ENCODE results near the gene STAB1. TPM values are rescaled to one million over a fixed set of nuclear protein-coding genes. Genes with fewer than 3 reads are reported as not detected.

STAB1 gene
- total RNA-seq, 1 donor from 2014 or later, result 74.7 TPM

DNA sequence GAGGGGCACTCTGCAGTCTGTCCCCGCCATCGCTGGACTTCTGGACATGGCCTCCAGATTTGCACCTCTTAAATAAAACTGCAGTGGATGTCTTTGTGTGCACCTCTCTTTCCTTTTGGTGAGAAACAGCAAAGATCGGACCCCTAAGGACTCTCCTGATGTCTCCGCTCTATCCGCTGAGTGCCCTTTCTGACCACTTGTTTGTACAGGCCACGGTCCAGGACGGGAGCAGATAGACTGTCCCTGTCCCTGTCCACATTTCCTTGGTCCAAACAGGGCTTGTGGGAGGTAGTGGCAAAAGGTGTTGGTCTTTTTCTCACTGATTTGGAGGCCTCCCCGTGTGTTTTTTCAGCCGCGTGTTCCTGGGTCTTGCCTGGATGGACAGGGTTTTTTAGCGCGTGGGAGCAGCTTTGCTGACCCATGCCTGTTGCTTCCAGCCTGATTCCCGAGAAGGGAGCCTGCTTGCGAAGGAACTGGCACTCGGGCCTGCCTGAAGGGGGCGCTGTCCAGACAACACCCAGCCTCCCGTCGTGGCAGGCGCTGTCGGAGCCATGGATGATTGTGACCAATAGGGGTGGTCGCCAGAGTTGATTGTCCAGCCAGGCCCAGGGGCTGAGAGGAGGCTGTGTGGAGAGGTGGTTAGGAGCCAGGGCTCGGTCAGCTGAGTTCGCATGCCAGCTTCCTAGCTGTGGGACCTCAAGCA, 13.2 kb upstream of the STAB1 start:
- ATAC-seq (ENCODE audit: poor library complexity) (no peak), DNase-seq (no peak)
- intact Hi-C loops (cut with DNase I), result loop anchor here (5.0 kb wide), 1 partner anchor 55 kb away; the partner anchor contains the start of gene UQCC5

DNA sequence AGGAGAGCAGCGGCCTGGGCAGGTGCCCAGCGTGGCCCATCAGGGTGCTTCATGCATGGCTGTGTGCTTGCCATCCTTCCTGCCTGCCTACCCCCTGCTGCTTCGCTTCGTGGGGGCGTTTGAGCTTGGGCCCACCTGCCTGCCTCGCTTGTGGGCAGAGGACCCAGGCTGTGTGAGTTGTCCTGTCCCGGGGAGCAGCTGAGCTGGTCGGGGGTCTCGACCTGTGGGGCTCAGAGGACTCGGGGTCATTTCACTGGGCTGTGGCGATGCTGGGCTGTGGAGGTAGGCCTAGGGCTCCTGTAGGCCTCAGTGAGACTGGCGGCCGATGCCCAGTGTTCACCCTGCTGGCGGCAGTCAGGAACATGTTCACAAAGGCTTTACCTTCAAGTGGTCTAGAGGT, 12.1 kb upstream of the STAB1 start:
- ATAC-seq (ENCODE audit: poor library complexity) (peak; percentile 3), DNase-seq (no peak)
- intact Hi-C loops (cut with DNase I), result loop anchor here (5.0 kb wide), 1 partner anchor 54 kb away; the partner anchor contains the start of gene UQCC5

DNA sequence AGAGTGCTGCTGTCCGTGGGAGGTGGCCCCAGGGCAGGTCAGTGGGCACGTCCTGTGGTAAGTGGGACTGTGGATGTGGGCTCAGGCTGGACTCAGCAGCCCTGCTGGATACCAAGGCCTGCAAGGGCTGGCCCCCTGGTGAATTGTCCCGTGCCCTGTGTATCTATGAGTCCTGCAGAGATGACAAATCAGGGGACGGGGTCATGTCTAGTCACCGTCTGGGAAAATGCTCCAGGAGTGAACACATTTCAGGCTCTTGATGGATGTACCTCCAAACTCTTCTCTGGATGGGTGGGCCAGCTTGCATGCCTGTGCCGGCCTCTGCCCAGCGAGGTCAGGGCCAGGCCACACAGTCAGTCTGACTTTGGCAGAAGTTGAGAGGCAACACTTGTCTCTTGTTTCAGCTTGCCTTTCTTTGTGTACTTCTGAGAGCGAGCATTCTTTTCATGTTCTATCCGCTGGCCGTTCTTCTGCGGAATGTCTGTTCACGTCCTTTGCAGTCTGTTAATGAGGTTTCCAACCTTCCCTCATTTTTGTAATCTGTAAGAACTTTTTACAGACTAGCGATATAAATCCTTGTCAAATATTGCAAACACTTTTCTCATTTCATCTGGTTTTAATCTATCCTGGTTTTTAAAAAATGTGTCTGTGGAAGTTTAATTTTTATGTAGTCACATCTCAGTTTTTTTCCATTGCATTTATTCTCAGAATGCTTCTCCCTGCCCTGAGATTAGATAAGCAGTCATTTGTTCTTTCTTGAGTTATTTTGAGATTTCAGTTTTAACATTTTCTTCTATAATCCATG, 11.4 kb upstream of the STAB1 start:
- intact Hi-C loops (cut with DNase I), result loop anchor here (5.0 kb wide), 1 partner anchor 54 kb away; the partner anchor contains the start of gene UQCC5
- DNase-seq, result no peak
- peak; percentile 57 for ATAC-seq (ENCODE audit: poor library complexity)

DNA sequence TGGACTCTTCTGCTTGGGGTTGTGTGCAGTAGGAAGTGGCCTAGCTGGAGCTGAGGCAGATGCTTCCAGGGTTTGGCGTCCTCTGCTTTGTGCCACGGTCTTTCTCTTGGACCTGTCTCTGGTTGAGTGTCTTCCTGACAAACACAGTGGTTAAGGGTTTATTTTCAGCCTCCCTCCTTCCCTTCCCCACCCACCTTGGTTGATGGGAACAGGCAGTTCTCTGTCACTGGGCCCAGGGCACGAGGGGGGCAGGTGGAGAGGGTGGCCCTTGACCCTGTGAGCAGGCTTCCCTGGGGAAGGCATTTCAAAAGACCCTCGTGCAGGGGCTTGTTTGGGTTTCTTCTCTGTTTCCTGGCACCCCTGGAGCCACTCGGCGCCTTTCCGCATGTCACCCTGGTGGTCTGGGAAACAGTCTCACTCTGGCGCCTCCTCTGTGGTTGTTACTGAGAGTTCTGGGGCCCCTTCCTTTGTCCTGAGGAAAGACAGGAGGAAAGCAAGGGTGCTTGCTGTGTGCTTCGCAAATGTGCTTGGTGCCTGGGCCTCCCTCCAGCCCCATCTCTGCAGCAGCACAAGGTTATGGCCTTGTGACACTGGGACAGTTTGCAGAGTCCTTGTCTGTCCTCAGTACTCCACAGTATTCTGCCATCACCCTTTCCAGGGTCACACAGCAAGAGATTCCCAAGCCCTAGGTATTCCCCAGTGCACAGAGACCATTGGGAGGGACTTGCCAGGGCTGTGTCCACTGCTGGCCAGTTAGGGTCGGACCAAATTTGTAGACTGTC, 10.3 kb upstream of the STAB1 start:
- ATAC-seq (ENCODE audit: poor library complexity) (peak; percentile 52), DNase-seq (no peak)
- intact Hi-C loops (cut with DNase I), result loop anchor here (5.0 kb wide), 1 partner anchor 52 kb away; the partner anchor contains the start of gene UQCC5

DNA sequence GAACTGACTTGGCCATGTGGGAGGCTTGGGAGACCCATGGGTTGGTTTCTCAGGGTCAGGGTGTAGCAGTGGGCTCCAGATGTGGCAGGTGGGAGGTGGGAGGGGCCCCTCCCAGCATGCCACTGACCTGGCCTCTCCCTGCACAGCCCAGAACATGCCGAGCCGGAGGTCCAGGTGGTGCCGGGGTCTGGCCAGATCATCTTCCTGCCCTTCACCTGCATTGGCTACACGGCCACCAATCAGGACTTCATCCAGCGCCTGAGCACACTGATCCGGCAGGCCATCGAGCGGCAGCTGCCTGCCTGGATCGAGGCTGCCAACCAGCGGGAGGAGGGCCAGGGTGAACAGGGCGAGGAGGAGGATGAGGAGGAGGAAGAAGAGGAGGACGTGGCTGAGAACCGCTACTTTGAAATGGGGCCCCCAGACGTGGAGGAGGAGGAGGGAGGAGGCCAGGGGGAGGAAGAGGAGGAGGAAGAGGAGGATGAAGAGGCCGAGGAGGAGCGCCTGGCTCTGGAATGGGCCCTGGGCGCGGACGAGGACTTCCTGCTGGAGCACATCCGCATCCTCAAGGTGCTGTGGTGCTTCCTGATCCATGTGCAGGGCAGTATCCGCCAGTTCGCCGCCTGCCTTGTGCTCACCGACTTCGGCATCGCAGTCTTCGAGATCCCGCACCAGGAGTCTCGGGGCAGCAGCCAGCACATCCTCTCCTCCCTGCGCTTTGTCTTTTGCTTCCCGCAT, 7.9 kb upstream of the STAB1 start:
- intact Hi-C loops (cut with DNase I), result no loop called here
- DNase-seq (no peak), ATAC-seq (ENCODE audit: poor library complexity) (no peak)

DNA sequence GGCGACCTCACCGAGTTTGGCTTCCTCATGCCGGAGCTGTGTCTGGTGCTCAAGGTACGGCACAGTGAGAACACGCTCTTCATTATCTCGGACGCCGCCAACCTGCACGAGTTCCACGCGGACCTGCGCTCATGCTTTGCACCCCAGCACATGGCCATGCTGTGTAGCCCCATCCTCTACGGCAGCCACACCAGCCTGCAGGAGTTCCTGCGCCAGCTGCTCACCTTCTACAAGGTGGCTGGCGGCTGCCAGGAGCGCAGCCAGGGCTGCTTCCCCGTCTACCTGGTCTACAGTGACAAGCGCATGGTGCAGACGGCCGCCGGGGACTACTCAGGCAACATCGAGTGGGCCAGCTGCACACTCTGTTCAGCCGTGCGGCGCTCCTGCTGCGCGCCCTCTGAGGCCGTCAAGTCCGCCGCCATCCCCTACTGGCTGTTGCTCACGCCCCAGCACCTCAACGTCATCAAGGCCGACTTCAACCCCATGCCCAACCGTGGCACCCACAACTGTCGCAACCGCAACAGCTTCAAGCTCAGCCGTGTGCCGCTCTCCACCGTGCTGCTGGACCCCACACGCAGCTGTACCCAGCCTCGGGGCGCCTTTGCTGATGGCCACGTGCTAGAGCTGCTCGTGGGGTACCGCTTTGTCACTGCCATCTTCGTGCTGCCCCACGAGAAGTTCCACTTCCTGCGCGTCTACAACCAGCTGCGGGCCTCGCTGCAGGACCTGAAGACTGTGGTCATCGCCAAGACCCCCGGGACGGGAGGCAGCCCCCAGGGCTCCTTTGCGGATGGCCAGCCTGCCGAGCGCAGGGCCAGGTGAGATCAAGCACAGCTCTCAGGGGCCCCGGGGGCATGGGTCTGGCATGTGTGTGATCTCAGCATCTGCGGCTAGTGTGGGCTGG, 7.1 kb upstream of the STAB1 start:
- no peak for ATAC-seq (ENCODE audit: poor library complexity)
- intact Hi-C loops (cut with DNase I), result no loop called here

DNA sequence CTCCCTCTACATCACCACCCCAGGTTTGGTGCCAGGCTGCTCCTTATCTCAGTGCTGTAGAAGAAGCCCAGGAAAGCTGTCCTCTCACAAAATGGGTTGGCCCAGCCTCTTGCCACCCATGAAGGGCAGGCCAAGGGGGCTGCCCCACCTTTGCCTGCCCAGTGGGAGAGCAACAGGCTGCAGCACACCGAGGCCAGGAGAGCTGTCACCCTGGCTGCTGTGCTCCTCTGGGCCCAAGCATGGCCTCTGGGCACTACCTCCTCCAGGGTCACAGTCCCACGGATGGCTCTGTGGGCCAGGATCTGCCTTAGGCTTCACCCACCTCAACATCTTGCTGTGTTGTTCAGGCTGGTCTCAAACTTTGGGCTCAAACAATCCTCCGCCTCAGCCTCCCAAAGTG, 6.4 kb upstream of the STAB1 start:
- DNase-seq (no peak), ATAC-seq (ENCODE audit: poor library complexity) (no peak)
- intact Hi-C loops (cut with DNase I), result no loop called here

More for the DNA sequence above, 7.1 kb upstream of the STAB1 start:
- DNase-seq, result no peak

DNA sequence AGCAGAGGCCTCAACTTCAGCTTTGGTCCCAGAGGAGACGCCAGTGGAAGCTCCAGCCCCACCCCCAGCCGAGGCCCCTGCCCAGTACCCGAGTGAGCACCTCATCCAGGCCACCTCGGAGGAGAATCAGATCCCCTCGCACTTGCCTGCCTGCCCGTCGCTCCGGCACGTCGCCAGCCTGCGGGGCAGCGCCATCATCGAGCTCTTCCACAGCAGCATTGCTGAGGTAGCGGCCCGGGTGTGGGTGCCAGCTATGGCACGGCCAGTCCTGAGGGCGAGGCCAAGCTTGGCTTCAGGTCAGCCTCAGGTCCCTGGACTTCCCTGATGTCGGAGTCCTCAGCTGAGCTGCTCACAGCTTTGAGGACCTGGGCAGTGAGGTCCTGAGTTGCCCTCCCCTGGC, 5.7 kb upstream of the STAB1 start:
- intact Hi-C loops (cut with DNase I), result no loop called here
- ATAC-seq (ENCODE audit: poor library complexity) (peak; percentile 30), DNase-seq (no peak)

DNA sequence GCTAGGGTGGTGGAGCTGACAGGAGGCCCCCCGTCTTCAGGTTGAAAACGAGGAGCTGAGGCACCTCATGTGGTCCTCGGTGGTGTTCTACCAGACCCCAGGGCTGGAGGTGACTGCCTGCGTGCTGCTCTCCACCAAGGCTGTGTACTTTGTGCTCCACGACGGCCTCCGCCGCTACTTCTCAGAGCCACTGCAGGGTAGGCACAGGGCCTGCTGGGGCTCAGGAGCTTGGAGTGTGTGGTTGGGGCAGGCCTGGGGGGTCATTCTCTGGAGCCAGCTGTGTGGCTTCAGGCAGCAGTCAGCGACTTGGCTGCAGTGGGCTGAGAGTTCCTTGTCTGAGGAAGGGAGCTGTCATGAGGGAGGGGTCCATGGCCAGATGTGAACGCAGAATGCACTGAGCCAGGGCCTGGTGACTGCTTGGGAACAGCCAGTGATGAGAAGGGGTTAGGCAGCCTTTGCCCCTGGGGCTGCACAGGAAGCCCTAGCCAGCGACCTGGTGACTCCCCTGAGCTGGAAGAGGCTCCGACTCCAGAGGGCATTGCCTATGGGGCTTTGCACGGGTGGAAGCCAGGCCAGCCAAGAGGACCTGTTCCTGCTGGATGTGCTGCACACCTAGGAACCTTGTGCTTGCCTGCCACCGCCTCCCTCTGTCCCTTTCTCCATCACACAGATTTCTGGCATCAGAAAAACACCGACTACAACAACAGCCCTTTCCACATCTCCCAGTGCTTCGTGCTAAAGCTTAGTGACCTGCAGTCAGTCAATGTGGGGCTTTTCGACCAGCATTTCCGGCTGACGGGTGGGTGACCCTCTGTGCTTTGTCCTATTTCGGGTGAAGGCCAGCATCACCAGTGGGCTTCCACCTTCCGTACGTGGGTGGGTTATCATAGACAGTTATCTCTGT, 4.9 kb upstream of the STAB1 start:
- DNase-seq (no peak), ATAC-seq (ENCODE audit: poor library complexity) (no peak)
- intact Hi-C loops (cut with DNase I), result no loop called here

DNA sequence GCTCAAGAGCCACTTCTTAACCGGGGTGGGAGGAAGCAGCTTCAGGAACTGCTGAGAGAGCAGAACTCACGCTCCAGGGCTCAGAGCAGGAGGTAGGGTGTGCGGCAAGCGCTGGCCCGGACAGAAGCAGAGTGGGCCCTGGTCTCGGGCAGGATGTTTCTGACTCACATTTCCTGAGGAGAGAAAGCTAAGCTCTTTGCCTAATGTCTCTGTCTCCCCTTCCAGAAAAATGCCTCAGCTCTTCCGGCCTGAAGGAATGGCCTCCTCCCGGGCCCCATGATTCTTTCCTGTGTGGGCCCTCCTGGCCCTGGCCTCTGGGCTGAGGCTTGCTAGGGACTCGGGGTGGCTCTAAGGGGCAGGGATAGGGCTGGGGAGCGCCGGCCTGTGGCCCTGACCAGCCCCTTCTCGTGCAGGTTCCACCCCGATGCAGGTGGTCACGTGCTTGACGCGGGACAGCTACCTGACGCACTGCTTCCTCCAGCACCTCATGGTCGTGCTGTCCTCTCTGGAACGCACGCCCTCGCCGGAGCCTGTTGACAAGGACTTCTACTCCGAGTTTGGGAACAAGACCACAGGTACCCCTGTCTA, 4.1 kb upstream of the STAB1 start:
- intact Hi-C loops (cut with DNase I), result no loop called here
- DNase-seq, result peak; percentile 71
- peak; percentile 17 for ATAC-seq (ENCODE audit: poor library complexity)

DNA sequence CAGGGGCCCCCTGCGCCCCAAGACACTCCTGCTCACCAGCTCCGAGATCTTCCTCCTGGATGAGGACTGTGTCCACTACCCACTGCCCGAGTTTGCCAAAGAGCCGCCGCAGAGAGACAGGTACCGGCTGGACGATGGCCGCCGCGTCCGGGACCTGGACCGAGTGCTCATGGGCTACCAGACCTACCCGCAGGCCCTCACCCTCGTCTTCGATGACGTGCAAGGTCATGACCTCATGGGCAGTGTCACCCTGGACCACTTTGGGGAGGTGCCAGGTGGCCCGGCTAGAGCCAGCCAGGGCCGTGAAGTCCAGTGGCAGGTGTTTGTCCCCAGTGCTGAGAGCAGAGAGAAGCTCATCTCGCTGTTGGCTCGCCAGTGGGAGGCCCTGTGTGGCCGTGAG, 3.1 kb upstream of the STAB1 start:
- intact Hi-C loops (cut with DNase I), result no loop called here
- DNase-seq, result no peak
- no peak for ATAC-seq (ENCODE audit: poor library complexity)

DNA sequence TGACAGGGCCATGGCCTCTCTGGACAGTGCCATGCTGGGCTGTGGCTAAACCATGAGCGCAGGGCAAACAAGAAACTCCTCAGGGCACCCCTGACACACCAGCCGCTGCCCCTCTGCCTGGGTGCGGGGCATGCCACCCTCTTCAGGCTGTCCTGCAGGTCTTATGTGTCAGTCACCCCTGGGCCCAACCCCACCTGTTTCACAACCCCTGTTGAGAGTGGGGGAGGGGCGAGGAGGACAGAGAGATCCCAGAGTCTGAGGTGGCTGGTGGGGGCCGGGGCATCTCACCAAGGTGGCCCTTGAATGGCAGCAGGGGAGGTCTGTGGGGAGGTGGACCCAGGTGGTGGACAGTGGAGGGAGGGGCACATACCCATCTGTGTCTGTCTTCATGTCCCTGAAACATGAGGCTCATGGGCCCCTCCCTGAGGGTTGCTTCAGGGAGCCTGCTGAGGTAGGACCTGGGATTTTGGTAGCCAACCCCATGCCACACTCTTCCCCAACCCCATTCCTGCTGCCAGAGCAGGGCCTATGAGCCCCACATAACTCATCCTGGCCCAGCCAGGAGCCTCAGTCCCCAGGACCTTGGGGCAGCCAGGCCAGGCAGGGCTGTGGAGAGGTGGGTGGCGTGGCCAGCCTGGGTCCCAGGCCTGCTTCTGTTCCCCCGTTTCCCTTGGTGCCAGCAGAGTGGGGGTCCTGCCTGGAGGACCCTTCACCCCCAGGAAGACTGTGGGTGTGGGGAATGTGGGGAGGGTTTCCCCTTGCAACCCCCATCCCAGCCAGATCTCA, 1.7 kb upstream of the STAB1 start:
- DNase-seq (no peak), ATAC-seq (ENCODE audit: poor library complexity) (no peak)
- intact Hi-C loops (cut with DNase I), result no loop called here

DNA sequence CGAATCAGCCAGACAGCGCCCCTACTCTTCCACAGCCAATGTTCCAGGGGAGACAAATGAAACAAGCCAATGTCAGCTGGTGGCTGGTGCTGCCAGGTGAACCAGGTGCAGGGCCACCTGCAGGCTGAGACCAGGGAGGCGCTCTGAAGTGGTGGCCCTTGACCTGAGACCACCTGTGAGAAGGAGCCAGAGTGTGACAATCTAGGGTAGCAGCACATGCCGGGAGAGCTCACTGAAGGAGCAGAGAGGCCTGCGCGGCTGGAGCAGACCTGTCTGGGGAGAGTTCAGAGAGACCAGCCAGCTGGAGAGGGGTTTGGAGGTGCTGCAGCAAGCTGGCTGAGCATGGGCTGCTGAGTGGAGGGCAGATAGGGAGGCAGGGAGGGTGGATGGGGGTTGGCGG, 693 bp upstream of the STAB1 start:
- no peak for DNase-seq
- no peak for ATAC-seq (ENCODE audit: poor library complexity)
- intact Hi-C loops (cut with DNase I), result no loop called here

DNA sequence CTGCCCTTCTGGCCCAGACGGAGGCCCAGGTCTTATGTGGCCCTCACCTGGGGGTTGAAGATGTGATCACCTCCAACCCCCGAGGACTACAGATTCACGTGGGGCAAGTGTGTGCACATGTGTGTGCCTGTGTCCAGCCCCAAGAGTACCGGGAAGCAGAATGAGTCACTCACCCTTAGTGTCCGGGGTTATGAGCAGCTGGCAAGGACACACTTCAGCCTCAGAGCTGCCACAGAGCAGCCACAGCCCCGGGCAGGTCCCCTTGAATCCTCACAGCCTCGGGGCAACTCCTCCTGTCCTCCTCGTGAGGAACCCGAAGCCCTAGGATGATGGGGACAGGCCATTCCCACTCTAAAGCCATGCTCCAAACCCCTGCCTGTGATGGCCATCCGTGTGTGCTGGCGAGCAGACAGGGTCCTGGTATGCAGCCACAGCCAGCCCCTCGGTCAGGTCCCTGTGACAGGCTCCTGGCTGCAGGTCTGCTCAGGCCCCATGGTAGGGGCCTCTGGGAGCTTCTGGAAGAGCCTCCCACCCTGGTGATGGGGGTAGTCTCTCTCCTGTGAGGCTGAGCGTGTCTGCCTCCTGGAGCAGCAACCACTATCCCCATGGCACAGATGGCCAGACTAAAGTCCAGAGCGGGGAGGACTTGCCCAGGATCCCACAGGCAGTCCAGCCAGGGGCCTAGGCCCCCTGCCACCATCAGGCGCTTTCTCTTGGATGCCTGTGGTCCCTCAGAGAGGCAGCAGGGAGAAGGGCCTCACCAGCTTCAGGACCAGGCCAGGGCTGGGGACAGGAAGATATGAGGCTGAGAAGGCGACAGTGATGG, 852 bp downstream of the STAB1 start:
- intact Hi-C loops (cut with DNase I), result no loop called here
- DNase-seq, result peak; percentile 48

More for the DNA sequence above, 852 bp downstream of the STAB1 start:
- ATAC-seq (ENCODE audit: poor library complexity), result peak; percentile 2
